Keratinocyte (primary cell): Measurements from ENCODE around the gene ITPK1. TPM values are rescaled to one million over a fixed set of nuclear protein-coding genes. Genes with fewer than 3 reads are reported as not detected.

Source experiments
- DNase-seq: peaks from one replicate; pipeline ENCODE4 v3.0.0-alpha.2; 2011; ENCODE audit warnings: low read depth, missing footprints, low spot score
- FAIRE-seq: peaks from 2 replicates; lab custom pipeline; 2011; peaks lifted over from hg19 to GRCh38; lab: Jason Lieb, UNC
- H2AFZ ChIP-seq: 2 replicates; pipeline ENCODE4 v1.6.0; 2012; ENCODE audit warnings: low read length, control low read depth, inconsistent platforms; ENCODE audit not compliant: control insufficient read depth
- H3K27ac ChIP-seq: 2 replicates; pipeline ENCODE4 v1.5.1; 2011; ENCODE audit warnings: low read length; ENCODE audit not compliant: control insufficient read depth, insufficient read depth
- H3K27me3 ChIP-seq: 3 replicates; pipeline ENCODE4 v1.6.0; 2011; ENCODE audit warnings: low read length; ENCODE audit not compliant: control insufficient read depth, insufficient read depth; ENCODE audit errors: extremely low read depth
- H3K36me3 ChIP-seq, 2 experiments: 2 replicates in 1 of 2; 3 replicates in 1 of 2; pipeline ENCODE4 v1.5.1; 2011; ENCODE audit warnings: low read length in 2 of 2, mild to moderate bottlenecking in 1 of 2; ENCODE audit not compliant: control insufficient read depth in 2 of 2, insufficient read depth in 2 of 2; ENCODE audit errors: extremely low read depth in 1 of 2
- H3K4me1 ChIP-seq: 3 replicates; pipeline ENCODE4 v1.5.1; 2011; ENCODE audit warnings: low read length; ENCODE audit not compliant: control insufficient read depth, insufficient read depth; ENCODE audit errors: extremely low read depth
- H3K4me2 ChIP-seq: 3 replicates; pipeline ENCODE4 v1.6.0; 2011; ENCODE audit warnings: low read depth, low read length; ENCODE audit not compliant: control insufficient read depth, insufficient read depth; ENCODE audit errors: extremely low read depth
- H3K4me3 ChIP-seq, 3 experiments: fragments of 200-600 bp in 1 of 3; sonication (generic) in 1 of 3; 2 replicates in 2 of 3; 3 replicates in 1 of 3; pipeline ENCODE4 v1.5.1; 2011 to 2016; ENCODE audit warnings: low read length in 3 of 3, mild to moderate bottlenecking in 3 of 3, control low read depth in 2 of 3, inconsistent platforms in 1 of 3, low read depth in 1 of 3, mixed read lengths in 1 of 3, mixed run types in 1 of 3, moderate library complexity in 1 of 3; ENCODE audit not compliant: control insufficient read depth in 2 of 3, insufficient read depth in 2 of 3; ENCODE audit errors: extremely low read depth in 1 of 3
- H3K79me2 ChIP-seq: 2 replicates; pipeline ENCODE4 v1.6.0; 2012; ENCODE audit warnings: low read length; ENCODE audit not compliant: control insufficient read depth, insufficient read depth
- H3K9ac ChIP-seq: 3 replicates; pipeline ENCODE4 v1.6.0; 2011; ENCODE audit warnings: low read length; ENCODE audit not compliant: control insufficient read depth, insufficient read depth; ENCODE audit errors: extremely low read depth
- H3K9me1 ChIP-seq: 3 replicates; pipeline ENCODE4 v1.6.0; 2011; ENCODE audit warnings: low read length; ENCODE audit not compliant: control insufficient read depth, insufficient read depth; ENCODE audit errors: extremely low read depth
- H3K9me3 ChIP-seq: 2 replicates; pipeline ENCODE4 v1.5.1; 2012; ENCODE audit warnings: low read depth, low read length; ENCODE audit not compliant: control insufficient read depth
- H4K20me1 ChIP-seq: 3 replicates; pipeline ENCODE4 v1.6.0; 2011; ENCODE audit warnings: low read length; ENCODE audit not compliant: control insufficient read depth, insufficient read depth; ENCODE audit errors: extremely low read depth
- CTCF ChIP-seq, 3 experiments: IDR thresholded peaks in 1 of 3; conservative IDR thresholded peaks in 1 of 3; optimal IDR thresholded peaks in 1 of 3; 2 replicates in 2 of 3; 3 replicates in 1 of 3; pipeline versions ENCODE3 to v1.5.1; 2011; ENCODE audit warnings: low read length in 3 of 3, mild to moderate bottlenecking in 3 of 3, moderate library complexity in 2 of 3, control low read depth in 1 of 3, inconsistent platforms in 1 of 3; ENCODE audit not compliant: insufficient read depth in 2 of 3; ENCODE audit errors: extremely low read depth in 1 of 3
- EZH2 ChIP-seq: IDR thresholded peaks from one replicate; pipeline ENCODE4 v1.6.1; 2012; ENCODE audit warnings: inconsistent platforms, mild to moderate bottlenecking, low read length, moderate library complexity
- dilution Hi-C: fragments of 300-500 bp; cut with MboI; formaldehyde crosslinking; loops from one replicate; pipeline ENCODE4 v1.7.0; 2020; ENCODE audit warnings: low sequenced_read_pairs; ENCODE audit not compliant: extremely low pct_ligation_motif_present
- polyA plus RNA-seq, 5 experiments: library from polyadenylated mRNA; depleted of rRNA in 3 of 5; stranded (reverse) in 3 of 5; stranded (forward) in 1 of 5; unstranded in 1 of 5; fragments of >200 nt; gene quantifications; 1 replicate in 1 of 5; 2 replicates in 3 of 5; 3 replicates in 1 of 5; pipeline versions ENCODE4 v1.2.1 to v1.2.3, GENCODE V29; 2011 to 2012; ENCODE audit warnings: missing spikeins in 2 of 5, low read depth in 1 of 5, low replicate concordance in 1 of 5

The ITPK1 gene
- polyA plus RNA-seq, 1 donor (not counting 4 experiments of a cell fraction or from before 2014, with no cell fraction given): 67.8 TPM

- FAIRE-seq (no peak), DNase-seq (no peak)
- TF ChIP-seq CTCF (optimal IDR thresholded peaks at IDR 0.05 in 1 of 3, IDR thresholded peaks at IDR 0.05 in 1 of 3, conservative IDR thresholded peaks at IDR 0.05 in 1 of 3; ENCODE audit: extremely low read depth in 1 of 3, insufficient read depth in 2 of 3, low read length in 3 of 3) (no peak), EZH2 (no peak)
- Histone ChIP-seq H3K4me2 (no peak overlapping the region), H3K4me1 (peaks cover 72% of the 10 kb centered on the region), H3K9me1 (no peaks in the 10 kb centered on the region), H3K27ac (no peak overlapping the region), H3K9ac (no peak overlapping the region), H3K36me3 (no peaks in the 10 kb centered on the region), H3K9me3 (no peaks in the 10 kb centered on the region), H3K27me3 (no peaks in the 10 kb centered on the region), H4K20me1 (no peaks in the 10 kb centered on the region), H2AFZ (no peak overlapping the region), H3K4me3 (no peak overlapping the region), H3K79me2 (peaks cover 27% of the 10 kb centered on the region)
- dilution Hi-C loops: no loop called here
These were observed 75.9 kb downstream of the ITPK1 start for GRCh38 chr14:93039649-93040315.

- Histone ChIP-seq H4K20me1 (no peaks in the 10 kb centered on the region), H3K4me2 (no peak overlapping the region), H3K9ac (no peak overlapping the region), H3K9me1 (no peaks in the 10 kb centered on the region), H3K9me3 (no peaks in the 10 kb centered on the region), H3K27me3 (no peaks in the 10 kb centered on the region), H2AFZ (no peak overlapping the region), H3K4me1 (peaks cover 70% of the 10 kb centered on the region), H3K79me2 (peaks cover 38% of the 10 kb centered on the region), H3K4me3 (no peak overlapping the region), H3K36me3 (no peaks in the 10 kb centered on the region), H3K27ac (no peak overlapping the region)
- dilution Hi-C loops: no loop called here
- FAIRE-seq (peak; percentile 59), DNase-seq (no peak)
- TF ChIP-seq CTCF (optimal IDR thresholded peaks at IDR 0.05 in 1 of 3, IDR thresholded peaks at IDR 0.05 in 1 of 3, conservative IDR thresholded peaks at IDR 0.05 in 1 of 3; ENCODE audit: extremely low read depth in 1 of 3, insufficient read depth in 2 of 3, low read length in 3 of 3) (peak in 1 of 3 experiments; percentile 11), EZH2 (no peak)
These were observed 78.4 kb downstream of the ITPK1 start for GRCh38 chr14:93037351-93037750.
